GM12872 (cell line): ENCODE results near the gene C1orf141.

ENCODE experiments used
- TF ChIP-seq, protein P1 (sequence below): IDR thresholded peaks from 3 replicates; pipeline ENCODE4 v1.5.1; 2011; ENCODE audit warnings: low read depth, mild to moderate bottlenecking, low read length, moderate library complexity; ENCODE audit not compliant: insufficient read depth

Gene C1orf141

DNA sequence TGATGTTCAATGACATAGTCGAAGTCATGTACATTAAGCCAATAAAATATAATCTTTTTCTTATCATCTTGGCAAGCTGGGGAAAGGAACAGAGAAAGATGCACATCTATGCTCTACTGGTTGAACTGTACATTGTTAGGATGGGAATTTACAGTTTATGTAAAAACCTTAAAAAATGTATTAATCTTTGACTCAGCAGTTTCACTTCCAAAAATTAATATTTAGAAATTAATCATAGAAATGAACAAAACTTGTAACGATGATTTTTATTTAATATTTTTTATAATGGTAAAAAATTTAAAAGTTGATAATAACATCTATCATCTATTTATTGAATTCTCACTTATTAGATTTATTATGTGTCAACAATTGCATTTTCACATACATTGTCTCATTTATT is 5.7 kb upstream of the C1orf141 start:
- TF ChIP-seq, protein P1, sequence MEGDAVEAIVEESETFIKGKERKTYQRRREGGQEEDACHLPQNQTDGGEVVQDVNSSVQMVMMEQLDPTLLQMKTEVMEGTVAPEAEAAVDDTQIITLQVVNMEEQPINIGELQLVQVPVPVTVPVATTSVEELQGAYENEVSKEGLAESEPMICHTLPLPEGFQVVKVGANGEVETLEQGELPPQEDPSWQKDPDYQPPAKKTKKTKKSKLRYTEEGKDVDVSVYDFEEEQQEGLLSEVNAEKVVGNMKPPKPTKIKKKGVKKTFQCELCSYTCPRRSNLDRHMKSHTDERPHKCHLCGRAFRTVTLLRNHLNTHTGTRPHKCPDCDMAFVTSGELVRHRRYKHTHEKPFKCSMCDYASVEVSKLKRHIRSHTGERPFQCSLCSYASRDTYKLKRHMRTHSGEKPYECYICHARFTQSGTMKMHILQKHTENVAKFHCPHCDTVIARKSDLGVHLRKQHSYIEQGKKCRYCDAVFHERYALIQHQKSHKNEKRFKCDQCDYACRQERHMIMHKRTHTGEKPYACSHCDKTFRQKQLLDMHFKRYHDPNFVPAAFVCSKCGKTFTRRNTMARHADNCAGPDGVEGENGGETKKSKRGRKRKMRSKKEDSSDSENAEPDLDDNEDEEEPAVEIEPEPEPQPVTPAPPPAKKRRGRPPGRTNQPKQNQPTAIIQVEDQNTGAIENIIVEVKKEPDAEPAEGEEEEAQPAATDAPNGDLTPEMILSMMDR, result no peak

DNA sequence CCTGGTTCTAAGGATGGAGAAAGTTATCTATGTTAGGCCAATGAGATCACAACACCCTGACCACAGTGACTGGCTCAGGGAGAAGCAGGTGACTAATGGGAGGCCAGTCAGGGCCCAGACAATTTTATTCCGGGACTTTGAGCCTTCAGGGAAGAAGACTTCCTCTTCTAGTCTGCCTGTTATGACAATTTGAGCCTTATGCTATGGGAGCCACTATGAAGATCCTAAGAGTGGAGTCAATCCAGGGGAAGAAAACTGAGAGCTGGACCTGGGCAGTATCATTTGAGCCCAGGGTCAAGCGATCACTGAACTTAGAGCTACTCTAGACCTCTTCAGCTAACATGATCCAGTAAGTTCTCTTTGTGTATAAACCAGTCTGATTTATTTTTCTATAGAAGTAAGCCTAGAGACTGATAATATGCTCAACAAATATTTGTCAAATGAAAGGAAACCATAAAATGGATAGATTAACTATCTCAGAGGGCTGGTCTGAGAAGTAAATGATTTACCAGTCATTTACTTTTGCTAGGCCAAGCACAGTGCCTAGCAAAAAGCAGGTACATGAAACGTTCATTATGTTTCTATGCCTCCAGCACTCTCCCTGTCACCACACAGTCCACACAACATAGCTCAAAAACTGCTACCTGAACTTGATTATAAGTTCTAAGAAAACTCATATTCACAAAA is 4.2 kb upstream of the C1orf141 start:
- TF ChIP-seq, protein P1, result no peak

DNA sequence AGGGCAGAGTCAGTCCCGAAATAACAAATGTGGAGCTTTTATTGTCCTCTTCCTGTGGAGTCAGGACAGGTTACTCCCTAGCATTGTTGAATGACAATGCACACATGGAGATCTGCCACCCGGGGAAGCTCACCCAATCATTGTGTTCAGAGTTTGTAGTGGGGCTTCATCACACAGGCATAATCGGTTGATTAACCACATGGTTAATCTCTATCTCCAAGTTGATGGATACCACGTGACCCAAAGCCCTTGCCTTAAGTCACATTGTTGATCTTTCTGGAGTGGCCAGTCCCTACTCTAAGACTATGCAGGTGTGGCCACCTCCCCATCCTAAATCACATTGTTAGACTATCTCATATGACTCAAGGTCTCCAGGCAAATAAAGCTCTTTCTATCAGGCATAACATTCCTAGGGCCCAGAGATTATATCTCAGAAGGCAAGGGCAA is 2.6 kb upstream of the C1orf141 start:
- TF ChIP-seq, protein P1, result no peak

DNA sequence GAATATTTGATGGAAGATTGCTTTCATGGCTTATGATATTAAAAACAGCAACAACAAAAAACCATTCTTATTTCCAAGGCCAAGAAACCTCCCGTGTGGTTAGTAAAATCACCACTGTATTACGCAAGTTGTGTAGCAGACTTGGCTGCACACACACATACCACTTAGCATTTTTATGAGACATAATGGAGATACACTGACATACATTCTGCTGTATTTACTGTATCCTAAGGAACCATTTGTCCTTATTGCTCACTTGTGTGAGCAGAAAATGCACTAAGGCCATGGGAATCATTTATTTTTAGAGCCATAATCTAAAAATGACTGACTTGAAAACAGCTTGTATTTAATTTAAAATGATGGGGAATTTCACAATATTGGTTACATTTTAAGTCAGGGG is 584 bp upstream of the C1orf141 start:
- TF ChIP-seq, protein P1, result no peak

DNA sequence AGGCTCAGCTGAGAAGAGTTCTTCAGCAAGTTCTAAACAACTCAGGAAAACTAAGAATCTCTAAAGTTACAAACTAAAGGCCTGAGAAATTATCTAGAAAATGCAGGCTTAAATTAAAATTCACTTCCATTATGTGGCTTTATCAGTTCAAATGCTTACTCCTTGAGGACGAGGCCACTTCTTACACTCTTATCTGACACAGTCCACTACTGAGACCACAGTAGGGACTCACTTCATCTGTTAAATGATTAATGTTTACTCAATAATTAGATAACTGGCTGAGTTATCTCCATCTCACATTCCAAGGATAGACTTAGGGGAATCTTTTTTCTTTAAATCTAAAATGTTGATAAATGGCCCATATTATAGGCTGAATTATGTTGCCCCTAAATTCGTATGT is 1.6 kb downstream of the C1orf141 start:
- TF ChIP-seq, protein P1, result no peak

DNA sequence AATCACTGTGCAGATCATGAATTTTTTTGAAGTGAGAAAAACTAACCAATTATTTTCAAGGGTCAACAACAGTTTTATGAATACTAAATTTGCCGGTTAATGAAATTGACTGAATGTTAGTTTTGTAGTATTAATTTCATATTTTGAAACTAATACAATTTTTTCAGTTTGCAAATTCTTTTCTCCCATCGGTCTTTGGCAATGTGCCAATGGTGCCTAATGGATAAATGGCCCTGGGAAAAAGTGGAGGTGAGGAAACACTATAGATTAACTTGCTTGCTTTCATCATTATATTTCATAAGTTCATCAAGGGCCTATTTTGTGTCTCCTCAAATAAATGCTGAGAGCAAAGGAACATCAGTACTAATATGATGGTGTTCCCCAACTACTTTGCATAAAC is 4.1 kb downstream of the C1orf141 start:
- TF ChIP-seq, protein P1, result no peak

DNA sequence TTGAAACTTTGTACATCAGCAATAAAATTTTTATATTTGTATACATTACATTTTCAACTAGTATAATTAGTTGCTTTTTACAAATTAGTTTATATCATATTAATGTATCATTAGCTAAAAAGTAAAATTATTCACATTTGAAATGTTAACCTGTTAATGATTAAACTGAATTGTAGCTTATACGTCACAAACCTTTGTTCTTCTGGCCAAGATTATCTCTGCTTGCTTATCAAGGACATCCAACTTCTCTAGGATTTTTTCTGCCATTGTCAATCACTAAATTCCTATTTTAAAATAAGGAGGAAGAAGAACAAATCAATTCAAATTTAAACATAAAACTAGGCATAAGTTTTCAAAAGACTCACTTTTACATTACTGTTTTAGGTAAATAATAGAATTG is 7.8 kb downstream of the C1orf141 start:
- TF ChIP-seq, protein P1, result no peak
